Muscle of arm (tissue), 12 donors: ENCODE results near the gene EFNA5. TPM values are rescaled to one million over a fixed set of nuclear protein-coding genes. Genes with fewer than 3 reads are reported as not detected.

Experiments
- DNase-seq: peaks from one replicate; pipeline ENCODE4 v3.0.0-alpha.2; 2013
- polyA plus RNA-seq, 12 donors: library from polyadenylated mRNA; unstranded; fragments of 120-200 nt; gene quantifications; one replicate each; pipeline ENCODE4 v1.2.1, GENCODE V29; 2013; ENCODE audit not compliant: insufficient read length in 12 of 12

The EFNA5 gene
- polyA plus RNA-seq, 12 donors = 3.5 to 34.8 (median 6.3) TPM; not detected in 1

- DNase-seq = no peak
These were observed 148.3 kb downstream of the EFNA5 start for GRCh38 chr5:107522456-107522855.

DNA sequence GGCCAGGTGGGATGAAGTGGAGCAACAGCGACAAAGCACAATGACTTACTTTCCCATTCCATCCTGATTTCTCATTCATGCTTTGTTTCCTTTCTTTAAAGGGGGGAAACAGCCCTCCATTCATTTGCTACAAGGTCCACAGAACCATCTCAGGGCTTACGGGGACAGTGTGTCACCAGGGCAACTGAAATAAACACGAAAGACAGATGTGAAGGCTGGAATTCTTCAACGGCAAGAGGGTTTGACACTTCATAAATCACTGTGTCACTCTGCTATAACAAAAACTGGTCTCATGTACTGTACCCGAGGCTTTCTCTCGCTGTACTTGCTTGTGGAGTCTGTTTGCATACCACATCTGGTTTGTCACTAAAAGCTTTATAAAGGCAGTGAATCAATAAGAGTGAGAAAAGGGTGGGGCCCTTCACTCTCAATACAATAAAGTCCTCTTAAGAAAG, 150.8 kb downstream of the EFNA5 start:
- no peak for DNase-seq

DNA sequence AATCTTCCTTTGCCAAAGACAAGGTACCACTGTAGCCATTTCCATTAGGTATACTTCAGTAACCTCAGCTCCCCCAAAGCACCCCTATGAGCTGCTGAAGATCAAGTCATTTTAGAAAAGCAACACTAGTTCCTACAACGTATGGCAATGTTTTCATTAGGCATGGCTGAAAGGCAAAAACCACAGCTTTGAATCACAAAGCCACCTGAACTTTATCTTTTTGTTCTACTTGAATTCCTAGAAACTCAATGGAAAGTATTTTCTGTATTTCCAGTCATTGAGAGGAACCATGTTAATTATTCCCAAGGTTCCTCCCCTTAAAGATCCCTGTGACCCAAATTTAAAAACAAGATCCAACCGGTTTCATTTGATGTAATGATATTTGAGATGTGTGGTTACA, 152.1 kb downstream of the EFNA5 start:
- no peak for DNase-seq

GRCh38 chr5:107518190-107518589, 152.5 kb downstream of the EFNA5 start:
- DNase-seq = no peak

- DNase-seq = no peak
These were observed 153.3 kb downstream of the EFNA5 start for GRCh38 chr5:107517185-107518033.

DNA sequence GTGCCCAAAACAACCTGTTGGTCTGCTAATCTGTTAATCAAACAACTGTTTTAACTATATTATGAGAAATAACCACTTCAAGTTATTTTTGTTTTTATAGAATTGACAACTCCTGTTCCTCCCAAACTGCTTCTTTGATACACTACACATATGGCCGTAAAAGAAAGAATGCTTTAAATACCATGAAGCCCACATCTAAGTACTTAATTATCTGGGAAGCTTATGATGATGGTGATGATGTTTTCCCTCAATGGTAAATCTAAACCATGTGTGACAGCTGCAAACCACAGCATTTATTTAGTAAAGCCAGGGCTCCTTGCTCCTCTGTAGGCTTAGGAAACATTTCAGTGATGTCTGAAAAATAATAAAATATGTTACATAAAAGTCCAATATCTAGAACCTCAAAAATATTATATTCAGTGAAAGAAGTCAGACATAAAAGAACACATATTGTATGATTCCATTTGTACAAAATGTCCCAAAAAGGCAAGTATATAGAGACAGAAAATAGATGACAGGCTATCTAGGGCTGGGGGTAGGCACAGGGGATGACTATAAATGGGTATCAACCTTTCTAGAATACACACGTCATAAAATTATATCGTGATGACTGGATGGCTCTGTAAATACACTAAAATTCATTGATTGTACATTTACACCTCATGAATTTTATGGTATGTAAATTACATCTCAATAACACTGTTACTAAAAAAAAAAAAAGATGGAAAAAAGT, 154.1 kb downstream of the EFNA5 start:
- no peak for DNase-seq

DNA sequence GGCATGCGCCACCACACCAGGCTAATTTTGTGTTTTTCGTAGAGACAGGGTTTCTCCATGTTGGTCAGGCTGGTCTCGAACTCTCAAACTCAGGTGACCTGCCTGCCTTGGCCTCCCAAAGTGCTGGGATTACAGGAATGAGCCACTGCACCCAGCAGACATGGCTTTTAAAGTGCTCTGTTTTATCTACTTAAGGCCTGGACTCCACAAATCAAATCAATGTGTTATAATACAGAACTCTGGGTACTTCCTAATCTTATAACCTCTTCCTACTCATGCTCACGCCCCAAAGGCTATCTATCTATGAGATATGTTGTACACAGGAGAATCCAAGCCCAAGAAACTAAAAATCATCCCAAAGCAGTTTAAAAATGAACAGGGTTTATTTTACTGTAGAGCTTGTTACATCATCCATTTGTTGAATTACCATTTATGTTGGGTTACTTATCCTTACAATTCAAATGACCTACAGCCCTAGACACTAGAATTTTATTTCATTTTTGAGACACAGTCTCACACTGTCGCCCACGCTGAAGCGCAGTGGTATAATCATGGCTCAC, 155.1 kb downstream of the EFNA5 start:
- no peak for DNase-seq

- DNase-seq = no peak
These were observed 156.4 kb downstream of the EFNA5 start for GRCh38 chr5:107514305-107514704.

DNA sequence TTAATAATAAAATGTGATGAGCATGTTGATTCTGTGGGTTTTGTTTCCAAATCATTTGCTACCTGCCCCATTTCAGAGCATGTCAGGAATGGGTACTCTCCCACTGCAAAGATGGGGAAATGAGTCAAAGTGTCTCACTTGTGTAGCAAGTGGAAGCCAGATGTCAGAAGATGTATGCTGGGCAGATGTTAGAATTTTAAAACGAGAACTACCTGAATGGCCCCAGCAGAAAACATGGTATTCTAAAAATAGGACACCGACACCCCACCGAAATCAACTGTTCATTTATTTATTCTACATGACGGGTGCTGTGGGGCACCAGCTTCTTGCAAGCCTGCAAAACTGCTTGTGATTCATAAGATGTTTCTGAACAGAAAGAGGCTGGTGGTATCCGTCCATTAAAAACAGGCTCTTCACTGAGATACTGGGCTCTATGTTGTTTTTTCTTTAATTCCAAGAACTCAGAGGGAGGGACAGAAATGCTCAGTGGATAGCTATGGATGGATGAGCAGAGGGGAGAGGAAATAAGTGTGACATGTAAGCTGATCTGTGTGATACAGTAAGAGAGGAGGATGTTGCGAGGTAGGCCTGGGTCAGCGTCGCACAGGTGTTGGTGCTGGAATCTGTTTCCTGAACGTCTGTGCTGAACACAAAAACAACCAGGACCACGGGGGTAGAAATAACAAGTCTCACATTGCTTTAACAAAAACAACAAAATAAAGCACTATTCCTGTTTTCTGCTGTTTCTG, 157.2 kb downstream of the EFNA5 start:
- no peak for DNase-seq

- no peak for DNase-seq
These were observed 158.7 kb downstream of the EFNA5 start for GRCh38 chr5:107512029-107512428.

DNA sequence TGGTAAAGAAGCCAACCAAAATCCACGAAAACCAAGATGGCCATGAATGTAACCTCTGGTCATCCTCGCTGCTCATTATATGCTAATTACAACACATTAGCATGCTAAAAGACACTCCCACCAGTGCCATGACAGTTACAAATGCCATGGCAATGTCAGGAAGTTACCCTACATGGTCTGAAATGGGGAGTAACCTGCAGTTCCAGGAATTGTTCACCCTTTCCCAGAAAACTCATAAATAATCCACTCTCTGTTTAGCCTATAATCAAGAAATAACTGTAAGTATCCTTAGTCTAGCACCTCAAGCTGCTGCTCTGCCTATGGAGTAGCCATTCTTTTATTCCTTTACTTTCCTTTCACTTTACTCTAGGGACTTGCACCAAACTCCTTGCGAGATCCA, 160.6 kb downstream of the EFNA5 start:
- no peak for DNase-seq

DNA sequence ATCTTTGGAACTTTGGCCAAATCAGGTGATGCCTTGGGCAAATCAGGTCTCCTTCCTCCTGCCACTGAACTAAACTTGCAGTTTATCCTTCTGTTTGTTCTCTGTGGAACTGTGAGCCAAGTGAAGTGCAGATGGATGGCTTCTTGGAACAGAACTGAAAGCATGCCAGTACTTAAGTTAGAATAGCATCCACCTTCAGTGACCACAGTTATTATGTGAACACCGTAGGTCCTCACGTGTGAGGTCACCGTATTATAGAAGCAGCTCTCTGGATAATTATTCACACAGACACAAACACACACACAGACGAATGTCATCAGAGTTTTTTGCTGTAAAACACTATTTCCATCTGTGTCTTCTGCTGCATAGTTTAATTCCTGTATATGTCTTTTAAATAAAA, 162.6 kb downstream of the EFNA5 start:
- no peak for DNase-seq

- no peak for DNase-seq
These were observed 164.8 kb downstream of the EFNA5 start for GRCh38 chr5:107505763-107506534.

DNA sequence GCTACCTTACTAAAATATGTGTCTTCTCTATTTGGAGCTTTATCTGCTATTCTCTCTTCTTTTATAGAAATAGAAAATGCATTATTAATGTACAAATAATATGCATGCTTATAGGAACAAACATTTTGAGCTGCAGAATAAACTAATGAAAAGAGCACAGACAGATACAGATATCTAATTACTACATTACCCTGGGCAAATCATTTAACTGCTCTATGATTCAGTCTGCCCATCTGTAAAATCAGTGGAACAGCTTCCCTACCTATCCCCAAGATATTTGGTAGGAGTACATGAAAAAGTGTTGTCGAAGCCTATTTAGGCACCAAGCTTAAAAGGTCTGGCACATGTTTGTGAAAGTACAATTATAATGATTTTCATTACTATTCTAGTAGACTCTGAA, 166.3 kb downstream of the EFNA5 start:
- DNase-seq = no peak

GRCh38 chr5:107502676-107503060, 168.1 kb downstream of the EFNA5 start:
- no peak for DNase-seq

- DNase-seq = no peak
These were observed 168.6 kb downstream of the EFNA5 start for GRCh38 chr5:107501965-107502675.

GRCh38 chr5:107500840-107501239, 169.9 kb downstream of the EFNA5 start:
- DNase-seq = no peak

GRCh38 chr5:107500347-107500746, 170.4 kb downstream of the EFNA5 start:
- no peak for DNase-seq

DNA sequence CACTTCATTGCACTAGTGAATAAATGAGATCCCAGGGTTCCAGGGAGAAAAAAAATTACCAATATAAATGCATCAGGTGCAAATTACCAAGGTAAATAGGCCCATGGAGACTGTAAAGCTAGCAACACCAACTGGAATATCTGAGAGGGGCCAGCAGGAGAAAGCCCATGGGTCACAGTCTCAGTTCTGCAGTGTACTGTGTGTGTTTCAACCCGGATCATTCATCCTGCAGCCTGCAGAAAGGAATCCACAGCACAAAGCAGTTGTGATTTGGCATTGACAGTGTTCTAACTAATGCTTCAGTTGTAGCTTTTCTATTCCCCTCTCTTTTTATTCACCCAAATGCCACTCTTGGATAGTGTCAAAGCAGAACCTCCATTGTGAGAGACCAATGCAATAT, 171.0 kb downstream of the EFNA5 start:
- DNase-seq = no peak

GRCh38 chr5:107499237-107499636, 171.5 kb downstream of the EFNA5 start:
- DNase-seq = no peak

- no peak for DNase-seq
These were observed 174.3 kb downstream of the EFNA5 start for GRCh38 chr5:107496466-107496865.
